Measurements from ENCODE around the gene FMN1. TPM values are rescaled to one million over a fixed set of nuclear protein-coding genes. Genes with fewer than 3 reads are reported as not detected.

FMN1 gene
- total RNA-seq, 4 donors from 2014 or later = 32.6 to 102 (median 63.0) TPM

- H3K27ac ChIP-seq = no peak overlapping the region
- H3K4me1 ChIP-seq = no peaks in the 10 kb centered on the region
- no peak overlapping the region for H3K4me3 ChIP-seq
- in situ Hi-C loops (cut with MboI; ENCODE audit: low pct_ligation_motif_present in 1 of 4, low pct_unique_long_range_greater_than_20kb in 1 of 4, low sequenced_read_pairs in 3 of 4) = loop anchor here (25.0 kb wide), 1 partner anchor 169 kb away; no protein-coding TSS in a partner anchor
- intact Hi-C loops (cut with DNase I; ENCODE audit: low total_unique reads) = no loop called here
- H3K9me3 ChIP-seq = no peaks in the 10 kb centered on the region
- WGBS, 2 donors (ENCODE audit: low coverage in 1 of 2) = 64 to 73% methylated on average over 1 of the region's 1 CpG
- H3K27me3 ChIP-seq = no peaks in the 10 kb centered on the region
- no peaks in the 10 kb centered on the region for H3K36me3 ChIP-seq
- no peak for DNase-seq
- TF ChIP-seq CTCF (IDR thresholded peaks at IDR 0.05) (no peak), POLR2A (IDR thresholded peaks at IDR 0.05) (no peak), EP300 (IDR thresholded peaks at IDR 0.05; ENCODE audit: low read depth) (no peak), POLR2AphosphoS5 (IDR thresholded peaks at IDR 0.05) (no peak)
These were observed 363.0 kb downstream of the FMN1 start for GRCh38 chr15:32831485-32831884.

- H3K4me3 ChIP-seq = no peak overlapping the region
- no peaks in the 10 kb centered on the region for H3K36me3 ChIP-seq
- DNase-seq = no peak
- in situ Hi-C loops (cut with MboI; ENCODE audit: low pct_ligation_motif_present in 1 of 4, low pct_unique_long_range_greater_than_20kb in 1 of 4, low sequenced_read_pairs in 3 of 4) (loop anchor here (25.0 kb wide), 1 partner anchor 168 kb away; no protein-coding TSS in a partner anchor), intact Hi-C loops (cut with DNase I; ENCODE audit: low total_unique reads) (no loop called here)
- no peaks in the 10 kb centered on the region for H3K27me3 ChIP-seq
- WGBS, 2 donors (ENCODE audit: low coverage in 1 of 2) = 79 to 86% methylated on average over 1 of the region's 1 CpG
- no peaks in the 10 kb centered on the region for H3K9me3 ChIP-seq
- no peak for TF ChIP-seq EP300 (IDR thresholded peaks at IDR 0.05; ENCODE audit: low read depth)
- TF ChIP-seq CTCF (IDR thresholded peaks at IDR 0.05) = no peak
- TF ChIP-seq POLR2A (IDR thresholded peaks at IDR 0.05) = no peak
- no peak for TF ChIP-seq POLR2AphosphoS5 (IDR thresholded peaks at IDR 0.05)
- H3K27ac ChIP-seq = no peak overlapping the region
- no peaks in the 10 kb centered on the region for H3K4me1 ChIP-seq
These were observed 364.3 kb downstream of the FMN1 start for GRCh38 chr15:32830241-32830640.

- no peak overlapping the region for H3K4me3 ChIP-seq
- no peak overlapping the region for H3K27ac ChIP-seq
- no peaks in the 10 kb centered on the region for H3K36me3 ChIP-seq
- no peak for TF ChIP-seq POLR2A (IDR thresholded peaks at IDR 0.05)
- no peak for TF ChIP-seq EP300 (IDR thresholded peaks at IDR 0.05; ENCODE audit: low read depth)
- no peak for TF ChIP-seq POLR2AphosphoS5 (IDR thresholded peaks at IDR 0.05)
- no peak for TF ChIP-seq CTCF (IDR thresholded peaks at IDR 0.05)
- no peaks in the 10 kb centered on the region for H3K9me3 ChIP-seq
- H3K4me1 ChIP-seq = no peaks in the 10 kb centered on the region
- no peaks in the 10 kb centered on the region for H3K27me3 ChIP-seq
- 94 to 100% methylated on average over 1 to 2 of the region's 2 CpGs for WGBS, 2 donors (ENCODE audit: low coverage in 1 of 2)
- in situ Hi-C loops (cut with MboI; ENCODE audit: low pct_ligation_motif_present in 1 of 4, low pct_unique_long_range_greater_than_20kb in 1 of 4, low sequenced_read_pairs in 3 of 4) (loop anchor here (25.0 kb wide), 1 partner anchor 167 kb away; no protein-coding TSS in a partner anchor), intact Hi-C loops (cut with DNase I; ENCODE audit: low total_unique reads) (no loop called here)
- DNase-seq = no peak
These were observed 365.1 kb downstream of the FMN1 start for GRCh38 chr15:32829436-32829835.

- no peaks in the 10 kb centered on the region for H3K9me3 ChIP-seq
- no peak overlapping the region for H3K27ac ChIP-seq
- WGBS, 2 donors (ENCODE audit: low coverage in 1 of 2) = 62 to 68% methylated on average over 6 of the region's 6 CpGs
- no peak for TF ChIP-seq CTCF (IDR thresholded peaks at IDR 0.05)
- TF ChIP-seq EP300 (IDR thresholded peaks at IDR 0.05; ENCODE audit: low read depth) = no peak
- no peaks in the 10 kb centered on the region for H3K36me3 ChIP-seq
- in situ Hi-C loops (cut with MboI; ENCODE audit: low pct_ligation_motif_present in 1 of 4, low pct_unique_long_range_greater_than_20kb in 1 of 4, low sequenced_read_pairs in 3 of 4) (loop anchor here (25.0 kb wide), 1 partner anchor 166 kb away; no protein-coding TSS in a partner anchor), intact Hi-C loops (cut with DNase I; ENCODE audit: low total_unique reads) (no loop called here)
- H3K4me1 ChIP-seq = no peaks in the 10 kb centered on the region
- H3K27me3 ChIP-seq = no peaks in the 10 kb centered on the region
- no peak for DNase-seq
- no peak overlapping the region for H3K4me3 ChIP-seq
These were observed 365.9 kb downstream of the FMN1 start for GRCh38 chr15:32828507-32829186.

Data from transverse colon (tissue), 4 donors.